GM12878 (cell line): Measurements from ENCODE around the gene TDP1. TPM values are rescaled to one million over a fixed set of nuclear protein-coding genes. Genes with fewer than 3 reads are reported as not detected.

Experiments used
- ATAC-seq: fragments of 200-7000 bp; cut with Tn5 transposase; 3 replicates; pipeline ENCODE4 v1.9.1; 2020; ENCODE audit warnings: mild to moderate bottlenecking, moderate library complexity
- BruUV-seq: library from RNA; stranded (reverse); fragments of 400-500 nt; replicated peaks from 2 replicates; lab custom pipeline; 2021; lab: Mats Ljungman, UMichigan
- CTCF ChIA-PET: fragments of 300-600 bp; sonication (Branson Sonifier 250); formaldehyde crosslinking; extraction: SDS; loops from one replicate; lab custom pipeline; 2021; ENCODE audit warnings: inconsistent platforms; lab: Yijun Ruan, JAX
- POLR2A ChIA-PET: fragments of 350-600 bp; formaldehyde crosslinking; extraction: SDS; loops from one replicate; lab custom pipeline; 2021; ENCODE audit warnings: inconsistent platforms; lab: Charles Lee
- RAD21 ChIA-PET: fragments of 300-600 bp; sonication (Branson Sonifier 250); formaldehyde crosslinking; loops from one replicate; lab custom pipeline; 2023; ENCODE audit warnings: antibody characterized with exemption; ENCODE audit not compliant: unreplicated experiment; lab: Charles Lee
- SMC1A ChIA-PET: fragments of 300-600 bp; sonication (Branson Sonifier 250); formaldehyde crosslinking; loops from one replicate; lab custom pipeline; 2023; ENCODE audit not compliant: unreplicated experiment, uncharacterized antibody; lab: Charles Lee
- DNase-seq: peaks from one replicate; pipeline ENCODE4 v3.0.0-alpha.2; 2011; ENCODE audit warnings: low read depth, low spot score
- FAIRE-seq: peaks from 3 replicates; lab custom pipeline; 2011; peaks lifted over from hg19 to GRCh38; lab: Jason Lieb, UNC
- H2AFZ ChIP-seq: 2 replicates; pipeline ENCODE4 v1.6.0; 2011; ENCODE audit warnings: low read depth, low read length, control low read depth; ENCODE audit not compliant: control insufficient read depth
- H3K27ac ChIP-seq: 2 replicates; pipeline ENCODE4 v1.5.1; 2011; ENCODE audit warnings: control low read depth; ENCODE audit not compliant: control insufficient read depth, insufficient read depth
- H3K27me3 ChIP-seq, 2 experiments: replicated peaks in 1 of 2; 2 replicates each; pipeline versions ENCODE4 v1.6.0 to v1.6.1; 2011; ENCODE audit warnings: low read length in 1 of 2; ENCODE audit not compliant: control insufficient read depth in 2 of 2, insufficient read depth in 2 of 2
- H3K36me3 ChIP-seq, 2 experiments: 2 replicates each; pipeline ENCODE4 v1.5.1; 2011; ENCODE audit warnings: low read length in 1 of 2; ENCODE audit not compliant: control insufficient read depth in 2 of 2, insufficient read depth in 2 of 2
- H3K4me1 ChIP-seq: 2 replicates; pipeline ENCODE4 v1.6.1; 2011; ENCODE audit warnings: mild to moderate bottlenecking, low read length, moderate library complexity, mixed read lengths; ENCODE audit not compliant: control insufficient read depth, insufficient read depth
- H3K4me2 ChIP-seq: 2 replicates; pipeline ENCODE4 v1.6.0; 2011; ENCODE audit warnings: control low read depth; ENCODE audit not compliant: control insufficient read depth, insufficient read depth
- H3K4me3 ChIP-seq: fragments of 200-600 bp; sonication (generic); 2 replicates; pipeline ENCODE4 v1.5.1; 2016
- H3K79me2 ChIP-seq: 2 replicates; pipeline ENCODE4 v1.6.0; 2011; ENCODE audit warnings: low read length; ENCODE audit not compliant: control insufficient read depth, insufficient read depth
- H3K9ac ChIP-seq: 2 replicates; pipeline ENCODE4 v1.8.0; 2011; ENCODE audit warnings: low read length, control low read depth, mixed read lengths; ENCODE audit not compliant: control insufficient read depth, insufficient read depth
- H3K9me3 ChIP-seq: replicated peaks from 3 replicates; pipeline ENCODE4 v1.5.1; 2011; ENCODE audit warnings: mild to moderate bottlenecking, low read length; ENCODE audit not compliant: control insufficient read depth, insufficient read depth
- H4K20me1 ChIP-seq: 2 replicates; pipeline ENCODE4 v1.6.0; 2011; ENCODE audit not compliant: control insufficient read depth, insufficient read depth
- CTCF ChIP-seq, 3 experiments: IDR thresholded peaks in 2 of 3; conservative IDR thresholded peaks in 1 of 3; 2 replicates each; pipeline ENCODE4 v1.5.1; 2011; ENCODE audit warnings: low read depth in 3 of 3, low read length in 3 of 3, mild to moderate bottlenecking in 3 of 3, control low read depth in 2 of 3, moderate library complexity in 2 of 3, inconsistent platforms in 1 of 3, mixed read lengths in 1 of 3; ENCODE audit not compliant: control insufficient read depth in 2 of 3, insufficient read depth in 1 of 3; ENCODE audit errors: extremely low read depth in 1 of 3
- PRDM15 ChIP-seq: fragments of 450-650 bp; formaldehyde crosslinking; IDR thresholded peaks from 2 replicates; pipeline ENCODE4 v1.4.0; 2020; ENCODE audit warnings: mild to moderate bottlenecking, moderate library complexity
- RAD21 ChIP-seq: IDR thresholded peaks from 2 replicates; pipeline ENCODE4 v1.6.1; 2011; ENCODE audit warnings: mild to moderate bottlenecking, low read depth, low read length, moderate library complexity; ENCODE audit not compliant: insufficient read depth
- RFX5 ChIP-seq: IDR thresholded peaks from 2 replicates; pipeline ENCODE4 v1.6.1; 2011; ENCODE audit warnings: low read depth, low read length, improper control_type of control experiment
- SIX5 ChIP-seq: IDR thresholded peaks from 2 replicates; pipeline ENCODE4 v1.6.1; 2011; ENCODE audit warnings: mild to moderate bottlenecking, low read depth, low read length, moderate library complexity; ENCODE audit not compliant: severe bottlenecking
- SMC3 ChIP-seq: IDR thresholded peaks from 2 replicates; pipeline ENCODE4 v1.6.1; 2011; ENCODE audit warnings: low read length, improper control_type of control experiment, borderline replicate concordance
- WGBS: methylation state at CpG from one replicate; pipeline ENCODE4 v1.1.6; 2016; ENCODE audit warnings: low lambda C conversion rate; ENCODE audit not compliant: insufficient replicate concordance, insufficient coverage; ENCODE audit errors: missing lambda C conversion rate; 5-methylcytosine and 5-hydroxymethylcytosine counted together
- in situ Hi-C: fragments of 300-500 bp; cut with MboI; formaldehyde crosslinking; loops from 9 replicates; pipeline ENCODE4 v1.14.3; 2018; ENCODE audit warnings: mixed read lengths
- intact Hi-C: fragments of 100-400 bp; cut with micrococcal nuclease; formaldehyde crosslinking; loops from one replicate; pipeline ENCODE4 v1.14.2; 2022; ENCODE audit not compliant: unreplicated experiment
- polyA plus RNA-seq, 11 experiments: library from polyadenylated mRNA; depleted of rRNA in 4 of 11; unstranded in 6 of 11; stranded (reverse) in 5 of 11; fragments of >200 nt; fragmentation: Nextera tagmentation in 4 of 11; fragmentation: Illumina TruSeq in 1 of 11; extraction: Ambion mirVana in 4 of 11; extraction: Trizol in 1 of 11; gene quantifications; 1 replicate in 1 of 11; 2 replicates in 10 of 11; pipeline versions ENCODE4 v1.2.1 to v1.2.3, GENCODE V29; 2011 to 2016; ENCODE audit warnings: inconsistent platforms in 2 of 11, missing spikeins in 2 of 11, low read depth in 1 of 11
- total RNA-seq, 4 experiments: library from RNA; depleted of rRNA in 3 of 4; stranded (reverse); fragments of >200 nt in 3 of 4; fragmentation: Illumina TruSeq in 1 of 4; extraction: Trizol in 1 of 4; gene quantifications; 2 replicates each; pipeline versions ENCODE4 v1.2.1 to v1.2.3, GENCODE V29; 2013 to 2021

TDP1 gene
- total and polyA plus RNA-seq, 10 of the 15 experiments (the other 5 are each of a cell fraction or from before 2014, with no cell fraction given): 40.2 to 60.4 (median 54.1) TPM

GRCh38 chr14:89973234-89973823 lies 17.6 kb downstream of the TDP1 start:
- CTCF ChIA-PET: interaction anchor here (0.7 to 5.8 kb wide), 25 partner anchors 8 to 261 kb away, joined by 3 to 65 read pairs (median 4); partner anchors contain the start of gene TDP1
- ATAC-seq (peak; percentile 87), FAIRE-seq (peak; percentile 75), DNase-seq (peak; percentile 4)
- no peaks in the 10 kb centered on the region for H3K9me3 ChIP-seq
- H3K4me2 ChIP-seq: no peak overlapping the region
- peaks cover 3 to 28% of the 10 kb centered on the region in 2 experiments; a peak in 3 of 4 replicates for H3K36me3 ChIP-seq
- H3K79me2 ChIP-seq: no peaks in the 10 kb centered on the region
- BruUV-seq: no TSS peak
- H3K27me3 ChIP-seq: no peaks in the 10 kb centered on the region
- H2AFZ ChIP-seq: no peak overlapping the region
- H3K9ac ChIP-seq: no peak overlapping the region
- in situ Hi-C loops: loop anchor here (10.0 kb wide), 1 partner anchor 261 kb away; no protein-coding TSS in a partner anchor
- RAD21 ChIA-PET: interaction anchor here (0.9 to 2.7 kb wide), 7 partner anchors 8 to 262 kb away, joined by 3 to 24 read pairs (median 3); no protein-coding TSS in a partner anchor
- TF ChIP-seq SIX5: no peak
- TF ChIP-seq CTCF (IDR thresholded peaks at IDR 0.05 in 2 of 3, conservative IDR thresholded peaks at IDR 0.05 in 1 of 3; ENCODE audit: control insufficient read depth in 2 of 3, extremely low read depth in 1 of 3, insufficient read depth in 1 of 3, low read depth in 3 of 3, low read length in 3 of 3): peak; percentile 71 to 87 (median 84)
- TF ChIP-seq SMC3: peak; percentile 68
- peak; percentile 59 for TF ChIP-seq RAD21
- no peak for TF ChIP-seq RFX5
- TF ChIP-seq PRDM15 (CRISPR knock-in tag): no peak
- no peak overlapping the region for H3K27ac ChIP-seq
- SMC1A ChIA-PET: interaction anchor here (0.6 to 3.2 kb wide), 9 partner anchors 9 to 945 kb away, joined by 3 to 11 read pairs (median 4); no protein-coding TSS in a partner anchor
- 61% methylated on average over 7 of the region's 7 CpGs for WGBS
- intact Hi-C loops: loop anchor here (1.0 to 2.0 kb wide), 2 partner anchors 87 to 262 kb away; partner anchors contain the start of gene KCNK13
- no peaks in the 10 kb centered on the region for H3K4me1 ChIP-seq
- H4K20me1 ChIP-seq: no peaks in the 10 kb centered on the region
- POLR2A ChIA-PET: interaction anchor here (0.5 to 1.6 kb wide), 3 partner anchors 14 to 368 kb away, joined by 3 to 10 read pairs (median 4); no protein-coding TSS in a partner anchor
- H3K4me3 ChIP-seq: no peak overlapping the region
